HG03045 (cell line): Measurements from ENCODE around the gene APOE.
A peak's percentile ranks its signal among the peaks of the same experiment; 100 is the strongest.
"Not testable (repeated sequence)": the region's sequence is repeated elsewhere in the genome, so short reads cannot be mapped to it uniquely, and the experiment has no call there.

ENCODE experiments used
- ATAC-seq: cut with Tn5 transposase; IDR thresholded peaks from one replicate; pipeline ENCODE4 v1.9.1; 2021; ENCODE audit warnings: mild to moderate bottlenecking, moderate library complexity; ENCODE audit not compliant: unreplicated experiment

APOE gene

GRCh38 chr19:44908074-44908835 is 2.7 kb downstream of the APOE start:
- ATAC-seq = no peak

DNA sequence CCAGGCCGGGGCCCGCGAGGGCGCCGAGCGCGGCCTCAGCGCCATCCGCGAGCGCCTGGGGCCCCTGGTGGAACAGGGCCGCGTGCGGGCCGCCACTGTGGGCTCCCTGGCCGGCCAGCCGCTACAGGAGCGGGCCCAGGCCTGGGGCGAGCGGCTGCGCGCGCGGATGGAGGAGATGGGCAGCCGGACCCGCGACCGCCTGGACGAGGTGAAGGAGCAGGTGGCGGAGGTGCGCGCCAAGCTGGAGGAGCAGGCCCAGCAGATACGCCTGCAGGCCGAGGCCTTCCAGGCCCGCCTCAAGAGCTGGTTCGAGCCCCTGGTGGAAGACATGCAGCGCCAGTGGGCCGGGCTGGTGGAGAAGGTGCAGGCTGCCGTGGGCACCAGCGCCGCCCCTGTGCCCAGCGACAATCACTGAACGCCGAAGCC is 3.3 kb downstream of the APOE start:
- no peak for ATAC-seq

DNA sequence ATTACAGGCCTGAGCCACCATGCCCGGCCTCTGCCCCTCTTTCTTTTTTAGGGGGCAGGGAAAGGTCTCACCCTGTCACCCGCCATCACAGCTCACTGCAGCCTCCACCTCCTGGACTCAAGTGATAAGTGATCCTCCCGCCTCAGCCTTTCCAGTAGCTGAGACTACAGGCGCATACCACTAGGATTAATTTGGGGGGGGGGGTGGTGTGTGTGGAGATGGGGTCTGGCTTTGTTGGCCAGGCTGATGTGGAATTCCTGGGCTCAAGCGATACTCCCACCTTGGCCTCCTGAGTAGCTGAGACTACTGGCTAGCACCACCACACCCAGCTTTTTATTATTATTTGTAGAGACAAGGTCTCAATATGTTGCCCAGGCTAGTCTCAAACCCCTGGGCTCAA is 4.2 kb downstream of the APOE start:
- no peak for ATAC-seq

DNA sequence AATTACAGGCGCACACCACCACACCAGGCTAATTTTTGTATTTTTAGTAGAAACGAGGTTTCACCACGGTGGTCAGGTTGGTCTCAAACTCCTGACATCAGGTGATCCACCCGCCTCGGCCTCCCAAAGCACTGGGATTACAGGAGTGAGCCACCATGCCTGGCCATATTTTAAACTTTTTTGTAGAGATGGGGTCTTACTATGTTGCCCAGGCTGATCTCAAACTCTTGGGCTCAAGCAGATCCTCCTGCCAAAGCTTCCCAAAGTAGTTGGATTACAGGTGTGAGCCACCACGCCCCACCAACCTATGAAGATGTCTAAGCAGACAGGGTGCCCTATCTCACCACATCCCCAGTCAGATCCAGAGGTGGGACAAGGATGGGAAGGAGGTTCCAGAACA is 6.3 kb downstream of the APOE start:
- ATAC-seq = not testable (repeated sequence)

GRCh38 chr19:44912854-44913253 is 7.3 kb downstream of the APOE start:
- no peak for ATAC-seq

DNA sequence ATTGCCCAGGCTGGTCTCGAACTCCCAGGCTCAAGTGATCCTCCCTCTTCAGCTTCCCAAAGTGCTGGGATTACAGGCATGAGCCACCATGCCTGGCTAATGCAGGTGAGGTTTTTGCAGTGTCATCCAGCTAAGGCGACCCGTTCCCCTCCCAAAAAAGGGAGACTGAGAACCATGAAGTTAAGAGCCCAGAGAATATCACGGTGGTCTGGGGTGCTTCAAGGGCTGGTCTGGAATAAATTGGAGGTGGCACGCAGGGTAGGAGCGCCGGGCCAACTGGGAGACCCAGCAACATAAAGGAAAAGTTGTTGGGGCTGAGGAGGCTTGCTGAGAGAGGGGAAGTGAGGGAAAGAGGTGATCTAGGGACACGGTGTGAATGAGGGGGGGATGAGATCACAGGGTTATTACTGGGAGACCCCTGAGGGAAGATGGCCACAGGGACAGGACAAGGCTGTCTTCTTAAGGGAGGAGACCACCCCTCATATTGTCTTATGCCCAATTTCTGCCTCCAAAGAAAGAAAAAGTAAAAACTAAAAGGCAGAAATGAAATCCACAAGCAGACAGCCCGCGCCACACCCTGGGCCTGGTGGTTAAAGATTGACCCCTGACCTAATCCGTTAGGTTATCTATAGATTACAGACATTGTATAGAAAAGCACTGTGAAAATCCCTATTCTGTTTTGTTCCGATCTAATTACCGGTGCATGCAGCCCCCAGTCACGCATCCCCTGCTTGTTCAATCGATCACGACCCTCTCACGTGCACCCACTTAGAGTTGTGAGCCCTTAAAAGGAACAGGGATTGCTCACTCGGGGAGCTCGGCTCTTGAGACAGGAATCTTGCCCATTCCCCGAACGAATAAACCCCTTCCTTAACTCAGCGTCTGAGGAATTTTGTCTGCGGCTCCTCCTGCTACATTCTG is 8.2 kb downstream of the APOE start:
- ATAC-seq = not testable (repeated sequence)

GRCh38 chr19:44914433-44915206 is 9.0 kb downstream of the APOE start, which contains the start of gene APOC1:
Gene APOC1 (plus strand): TSS chr19:44914608. CDS start chr19:44914892, 284 bp downstream.
- peak; percentile 91 for ATAC-seq

GRCh38 chr19:44924243-44924725 is 18.7 kb downstream of the APOE start:
- ATAC-seq = no peak

DNA sequence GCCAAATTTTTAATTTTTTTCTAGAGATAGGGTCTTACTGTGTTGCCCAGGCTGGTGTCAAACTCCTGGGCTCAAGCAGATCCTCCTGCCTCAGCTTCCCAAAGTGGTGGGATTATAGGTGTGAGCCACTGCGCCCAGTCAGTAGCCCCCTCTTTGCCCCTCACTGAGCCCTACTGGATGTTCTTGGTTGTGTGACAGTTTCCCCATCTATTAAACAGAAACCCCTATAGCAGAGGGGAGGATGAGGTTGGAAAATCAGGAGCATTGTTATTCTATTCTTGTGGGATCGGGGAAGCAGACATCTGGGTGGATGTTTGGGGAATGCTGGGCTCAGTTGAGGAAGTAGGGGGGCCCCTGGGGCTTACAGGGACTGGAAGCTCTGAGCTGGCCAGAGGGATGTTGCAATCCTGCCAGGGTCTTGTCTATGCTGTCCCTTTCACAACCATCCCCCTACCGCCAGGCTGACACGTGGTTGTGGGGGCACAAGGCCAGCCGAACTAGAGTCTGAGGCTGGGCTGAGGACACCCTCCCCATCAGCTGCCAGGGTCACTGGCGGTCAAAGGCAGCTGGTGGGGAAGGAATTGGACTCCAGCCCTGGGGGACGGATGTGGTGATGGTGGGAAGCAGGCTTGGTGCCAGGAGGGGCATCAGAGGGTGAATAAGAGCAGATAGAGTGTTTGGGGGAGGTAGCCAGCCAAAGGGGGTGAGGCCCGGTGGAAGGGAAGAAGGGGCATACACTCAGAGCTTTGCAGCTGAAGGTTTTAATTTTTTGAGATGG is 19.7 kb downstream of the APOE start:
- no peak for ATAC-seq

DNA sequence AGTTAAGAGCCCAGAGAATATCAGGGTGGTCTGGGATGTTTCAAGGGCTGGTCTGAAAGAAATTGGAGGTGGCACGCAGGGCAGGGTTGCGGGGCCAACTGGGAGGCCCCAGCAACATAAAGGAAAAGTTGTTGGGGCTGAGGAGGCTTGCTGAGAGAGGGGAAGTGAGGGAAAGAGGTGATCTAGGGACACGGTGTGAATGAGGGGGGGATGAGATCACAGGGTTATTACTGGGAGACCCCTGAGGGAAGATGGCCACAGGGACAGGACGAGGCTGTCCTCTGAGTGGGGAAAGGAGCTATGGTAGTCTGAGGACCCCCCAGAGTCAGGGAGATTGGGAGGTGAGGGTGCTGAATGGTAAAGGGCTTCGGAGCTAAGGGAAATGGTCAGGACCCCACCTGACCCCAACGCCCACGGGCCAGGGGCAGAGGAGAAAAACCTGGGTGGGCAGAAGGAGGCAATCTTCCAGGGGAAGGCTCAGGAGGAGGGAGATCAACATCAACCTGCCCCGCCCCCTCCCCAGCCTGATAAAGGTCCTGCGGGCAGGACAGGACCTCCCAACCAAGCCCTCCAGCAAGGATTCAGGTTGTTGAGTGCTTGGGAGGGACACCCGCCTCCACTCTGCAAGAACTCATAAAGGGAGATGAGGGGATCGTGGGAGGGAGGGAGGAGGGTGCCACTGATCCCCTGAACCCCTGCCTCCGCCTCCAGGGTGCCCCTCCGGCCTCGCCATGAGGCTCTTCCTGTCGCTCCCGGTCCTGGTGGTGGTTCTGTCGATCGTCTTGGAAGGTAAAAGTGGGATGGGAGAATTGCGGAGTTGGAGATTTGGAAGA is 20.9 kb downstream of the APOE start:
- not testable (repeated sequence) for ATAC-seq

DNA sequence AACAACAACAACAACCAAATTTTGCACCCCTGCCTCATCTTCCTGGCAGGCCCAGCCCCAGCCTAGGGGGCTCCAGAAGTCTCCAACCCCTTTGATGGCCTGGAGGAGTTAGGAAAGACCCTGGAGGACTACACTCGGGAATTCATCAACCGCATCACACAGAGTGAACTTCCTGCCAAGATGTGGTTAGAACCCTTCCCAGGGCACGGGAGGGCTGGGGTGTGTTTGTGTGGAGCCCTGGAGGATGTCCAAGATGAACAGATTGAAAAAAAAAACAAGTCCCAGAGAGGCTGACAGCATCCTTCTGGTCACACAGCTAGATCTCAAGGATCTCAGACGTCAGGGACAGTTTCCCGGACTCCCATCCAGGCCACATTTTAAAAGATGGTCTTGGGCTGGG is 22.1 kb downstream of the APOE start:
- ATAC-seq = no peak

- no peak for ATAC-seq
Observed at GRCh38 chr19:44930088-44930487, 24.5 kb downstream of the APOE start.

DNA sequence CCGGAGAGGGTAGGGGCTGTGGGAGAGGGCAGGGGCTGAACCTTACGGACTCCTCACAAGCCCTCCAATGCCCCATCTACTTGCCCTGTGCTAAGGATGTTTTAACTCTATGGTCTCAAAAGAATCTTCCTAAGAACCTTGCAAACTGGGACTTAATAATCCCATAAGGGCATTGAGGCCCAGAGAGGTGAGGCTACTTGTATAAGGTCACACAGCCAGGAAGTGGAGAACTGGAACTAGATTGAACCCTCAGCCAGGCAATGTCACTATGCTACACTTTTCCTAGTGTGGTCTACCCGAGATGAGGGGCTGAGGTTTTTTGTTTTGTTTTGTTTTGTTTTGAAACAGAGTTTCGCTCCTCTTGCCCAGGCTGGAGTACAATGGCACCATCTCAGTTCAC is 25.9 kb downstream of the APOE start:
- ATAC-seq = no peak

GRCh38 chr19:44939668-44940067 is 34.1 kb downstream of the APOE start:
- no peak for ATAC-seq

DNA sequence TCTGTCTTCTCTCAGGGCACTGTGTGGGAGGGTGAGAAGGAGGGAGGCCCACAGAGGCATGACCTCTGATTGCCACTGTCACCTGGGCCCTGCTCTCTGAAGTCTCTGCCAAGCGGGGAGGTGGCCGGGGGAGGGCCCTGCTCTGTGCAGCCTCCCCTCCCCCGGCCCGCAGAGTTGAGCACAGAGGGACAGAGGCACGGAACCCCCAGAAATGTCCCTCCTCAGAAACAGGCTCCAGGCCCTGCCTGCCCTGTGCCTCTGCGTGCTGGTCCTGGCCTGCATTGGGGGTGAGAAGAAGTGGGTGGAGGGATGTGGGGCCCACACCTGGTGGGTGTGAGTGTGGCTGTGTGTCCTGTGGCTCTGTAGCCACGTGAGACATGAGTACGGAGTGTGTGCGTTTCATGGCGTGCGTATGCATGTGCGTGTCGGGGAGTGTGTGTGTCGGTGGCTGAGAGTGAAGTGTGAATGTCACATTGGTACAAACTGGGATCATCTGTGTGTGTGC is 36.5 kb downstream of the APOE start, which contains the start of gene APOC4:
TSS of gene APOC4 (plus strand) at position 171 of the 505 bp plus-strand sequence. CDS start at position 212, 41 bp downstream.
- ATAC-seq = no peak

GRCh38 chr19:44943801-44944249 is 38.2 kb downstream of the APOE start:
- no peak for ATAC-seq

- ATAC-seq = no peak
Observed at GRCh38 chr19:44947041-44947581, 41.5 kb downstream of the APOE start.

- no peak for ATAC-seq
Observed at GRCh38 chr19:44948237-44948636, 42.6 kb downstream of the APOE start.
